Tibial artery (tissue), 4 donors: ENCODE data around the gene SCAMP2.

ENCODE experiments used
- DNase-seq, 2 donors: peaks; one replicate each; pipeline ENCODE4 v3.0.0-alpha.2; 2019
- H3K27ac ChIP-seq, 2 donors: fragments of 200-600 bp; sonication (generic) in 1 of 2; 1 replicate in 1 of 2; 2 replicates in 1 of 2; pipeline ENCODE4 v1.5.1; 2018 to 2019; ENCODE audit warnings: mild to moderate bottlenecking in 1 of 2
- H3K27me3 ChIP-seq, 2 donors: fragments of 200-600 bp; sonication (generic) in 1 of 2; one replicate each; pipeline versions ENCODE4 v1.5.1 to v1.6.0; 2016 to 2019
- H3K36me3 ChIP-seq, 3 donors: fragments of 200-600 bp; sonication (generic) in 2 of 3; one replicate each; pipeline ENCODE4 v1.5.1; 2016 to 2019; ENCODE audit warnings: mild to moderate bottlenecking in 2 of 3
- H3K4me1 ChIP-seq, 4 donors: fragments of 200-600 bp; sonication (generic) in 2 of 4; 1 replicate in 3 of 4; 2 replicates in 1 of 4; pipeline ENCODE4 v1.5.1; 2016 to 2019
- H3K4me3 ChIP-seq, 2 donors: fragments of 200-600 bp; sonication (generic) in 1 of 2; 1 replicate in 1 of 2; 2 replicates in 1 of 2; pipeline ENCODE4 v1.5.1; 2018 to 2019; ENCODE audit warnings: mild to moderate bottlenecking in 2 of 2
- H3K9me3 ChIP-seq, 3 donors: fragments of 200-600 bp; sonication (generic) in 1 of 3; one replicate each; pipeline ENCODE4 v1.5.1; 2016 to 2019
- intact Hi-C: fragments of 100-400 bp; cut with DNase I; formaldehyde crosslinking; loops from one replicate; pipeline ENCODE4 v1.15.0; 2023; ENCODE audit warnings: low total_unique reads
- TF ChIP-seq, protein P1 (sequence below), 2 experiments: fragments of 200-600 bp in 1 of 2; fragments of 450-650 bp in 1 of 2; IDR thresholded peaks; one replicate each; pipeline ENCODE4 v1.5.1; 2017 to 2019; ENCODE audit warnings: antibody characterized with exemption in 2 of 2, mild to moderate bottlenecking in 1 of 2, moderate library complexity in 1 of 2

The SCAMP2 gene

DNA sequence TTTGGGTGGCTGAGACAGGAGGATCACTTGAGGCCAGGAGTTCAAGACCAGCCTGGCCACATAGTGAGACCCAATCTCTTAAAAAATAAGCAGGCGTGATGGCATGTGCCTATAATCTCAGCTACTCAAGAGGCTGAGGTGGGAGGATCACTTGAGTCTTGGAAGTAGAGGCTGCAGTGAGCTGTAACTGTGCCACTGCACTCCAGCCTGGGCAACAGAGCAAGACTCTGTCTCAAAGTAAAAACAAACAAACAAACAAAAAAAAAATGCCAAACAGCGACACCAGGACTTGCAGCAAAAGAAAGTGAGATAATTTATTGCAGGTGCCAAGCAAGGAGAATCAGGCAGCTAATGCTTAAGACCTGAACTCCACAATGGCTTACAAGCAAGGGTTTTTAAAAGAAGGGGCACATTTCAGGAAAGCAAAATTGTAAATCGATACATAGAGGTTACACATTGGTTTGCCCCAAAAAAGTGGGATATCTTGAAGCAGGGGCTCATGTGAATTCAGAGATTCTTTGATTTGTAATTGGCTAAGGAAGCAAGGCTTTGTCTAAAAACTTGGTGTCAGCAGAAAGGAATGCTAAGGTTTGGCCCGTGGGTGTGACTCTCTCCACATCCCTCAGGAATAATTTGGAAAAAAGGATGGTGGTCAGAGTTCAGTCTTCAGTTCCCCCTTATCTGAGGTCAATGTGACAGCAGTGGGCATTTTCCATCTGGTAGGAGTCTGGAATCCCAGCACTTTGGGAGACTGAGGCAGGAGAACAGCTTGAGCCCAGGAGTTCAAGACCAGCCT is 11.5 kb upstream of the SCAMP2 start:
- Histone ChIP-seq H3K36me3 (no peaks in the 10 kb centered on the region), H3K27ac (no peak overlapping the region), H3K9me3 (no peaks in the 10 kb centered on the region), H3K4me1 (peaks cover 0 to 12% (median 8%) of the 10 kb centered on the region in 4 donors), H3K4me3 (no peak overlapping the region), H3K27me3 (no peaks in the 10 kb centered on the region)
- TF ChIP-seq, protein P1, sequence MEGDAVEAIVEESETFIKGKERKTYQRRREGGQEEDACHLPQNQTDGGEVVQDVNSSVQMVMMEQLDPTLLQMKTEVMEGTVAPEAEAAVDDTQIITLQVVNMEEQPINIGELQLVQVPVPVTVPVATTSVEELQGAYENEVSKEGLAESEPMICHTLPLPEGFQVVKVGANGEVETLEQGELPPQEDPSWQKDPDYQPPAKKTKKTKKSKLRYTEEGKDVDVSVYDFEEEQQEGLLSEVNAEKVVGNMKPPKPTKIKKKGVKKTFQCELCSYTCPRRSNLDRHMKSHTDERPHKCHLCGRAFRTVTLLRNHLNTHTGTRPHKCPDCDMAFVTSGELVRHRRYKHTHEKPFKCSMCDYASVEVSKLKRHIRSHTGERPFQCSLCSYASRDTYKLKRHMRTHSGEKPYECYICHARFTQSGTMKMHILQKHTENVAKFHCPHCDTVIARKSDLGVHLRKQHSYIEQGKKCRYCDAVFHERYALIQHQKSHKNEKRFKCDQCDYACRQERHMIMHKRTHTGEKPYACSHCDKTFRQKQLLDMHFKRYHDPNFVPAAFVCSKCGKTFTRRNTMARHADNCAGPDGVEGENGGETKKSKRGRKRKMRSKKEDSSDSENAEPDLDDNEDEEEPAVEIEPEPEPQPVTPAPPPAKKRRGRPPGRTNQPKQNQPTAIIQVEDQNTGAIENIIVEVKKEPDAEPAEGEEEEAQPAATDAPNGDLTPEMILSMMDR (IDR thresholded peaks at IDR 0.05) = no peak
- intact Hi-C loops = no loop called here
- DNase-seq = no peak

GRCh38 chr15:74882528-74882927 is 9.4 kb upstream of the SCAMP2 start:
- H3K36me3 ChIP-seq = no peaks in the 10 kb centered on the region
- intact Hi-C loops = no loop called here
- H3K9me3 ChIP-seq = no peaks in the 10 kb centered on the region
- H3K4me3 ChIP-seq = no peak overlapping the region
- no peaks in the 10 kb centered on the region for H3K27me3 ChIP-seq
- no peak for DNase-seq
- H3K27ac ChIP-seq = no peak overlapping the region
- TF ChIP-seq, protein P1 (IDR thresholded peaks at IDR 0.05) = no peak
- H3K4me1 ChIP-seq = no peaks in the 10 kb centered on the region

- Histone ChIP-seq H3K27ac (no peak overlapping the region), H3K4me3 (no peak overlapping the region), H3K9me3 (no peaks in the 10 kb centered on the region), H3K4me1 (peaks cover 0 to 5% (median 0%) of the 10 kb centered on the region in 4 donors), H3K27me3 (no peaks in the 10 kb centered on the region), H3K36me3 (no peaks in the 10 kb centered on the region)
- TF ChIP-seq, protein P1 (IDR thresholded peaks at IDR 0.05) = no peak
- DNase-seq = no peak
- intact Hi-C loops = no loop called here
Observed at GRCh38 chr15:74878273-74878672, 5.1 kb upstream of the SCAMP2 start.

DNA sequence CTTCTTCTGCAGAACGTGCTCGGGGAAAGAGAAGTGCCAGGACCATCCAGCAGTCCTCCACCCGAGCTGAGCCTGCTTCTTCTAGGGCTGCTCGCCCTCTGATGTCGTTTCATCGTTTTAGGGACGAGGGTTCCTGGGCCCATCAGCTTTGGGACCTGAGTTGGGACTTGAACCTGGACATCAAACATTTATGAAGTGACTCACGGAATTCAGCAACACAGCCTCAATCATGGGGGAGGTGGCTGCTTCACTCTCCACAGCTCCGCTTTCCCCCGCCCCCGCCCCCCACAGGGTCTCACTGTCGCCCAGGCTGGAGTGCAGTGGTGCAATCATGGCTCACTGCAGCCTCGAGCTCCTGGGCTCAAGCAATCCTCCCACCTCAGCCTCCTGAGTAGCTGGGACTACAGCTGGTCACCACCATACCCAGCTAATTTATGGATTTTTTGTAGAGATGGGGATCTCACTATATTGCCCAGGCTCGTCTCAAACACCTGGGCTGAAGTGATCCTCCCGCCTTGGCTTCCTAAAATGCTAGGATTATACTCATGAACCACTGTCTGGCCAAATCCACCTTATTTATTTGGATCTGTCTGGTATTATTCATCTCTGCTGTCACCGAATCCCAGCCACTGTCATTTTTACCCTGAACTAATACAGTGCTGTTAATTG is 725 bp upstream of the SCAMP2 start:
- Histone ChIP-seq H3K27me3 (no peaks in the 10 kb centered on the region), H3K36me3 (no peaks in the 10 kb centered on the region), H3K4me3 (peak overlapping the region; percentile 61), H3K27ac (peak overlapping the region; percentile 78 to 89), H3K9me3 (no peaks in the 10 kb centered on the region), H3K4me1 (peaks cover 7 to 41% (median 32%) of the 10 kb centered on the region in 4 donors)
- TF ChIP-seq, protein P1 (IDR thresholded peaks at IDR 0.05) = no peak
- intact Hi-C loops = no loop called here
- no peak for DNase-seq

DNA sequence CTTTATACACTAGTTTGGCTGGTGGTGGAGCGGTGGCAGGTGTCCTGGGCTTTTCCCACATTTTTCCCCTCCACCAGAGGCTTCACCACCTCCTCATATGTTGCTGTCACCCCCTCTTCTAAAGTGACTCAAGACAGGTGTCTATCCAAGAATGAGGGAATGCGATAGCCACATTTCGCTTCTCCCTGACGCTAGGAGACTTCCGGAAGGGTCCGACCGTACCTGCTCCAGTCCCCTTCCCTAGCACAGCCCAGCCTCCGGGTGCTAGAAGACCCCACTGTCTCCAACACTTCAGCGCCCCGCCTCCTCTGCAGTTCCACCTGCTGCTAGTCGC is 496 bp downstream of the SCAMP2 start:
- H3K4me1 ChIP-seq = peaks cover 7 to 54% (median 41%) of the 10 kb centered on the region in 4 donors

More for the DNA sequence above, 496 bp downstream of the SCAMP2 start:
- peaks cover 0 to 9% (median 0%) of the 10 kb centered on the region in 3 donors for H3K36me3 ChIP-seq
- H3K27me3 ChIP-seq = no peaks in the 10 kb centered on the region
- no peak for DNase-seq
- TF ChIP-seq, protein P1 (IDR thresholded peaks at IDR 0.05) = no peak
- intact Hi-C loops = no loop called here
- H3K9me3 ChIP-seq = no peaks in the 10 kb centered on the region
- H3K27ac ChIP-seq = peak overlapping the region; percentile 78 to 89
- peak overlapping the region; percentile 61 for H3K4me3 ChIP-seq
